ENCODE results near the gene COL27A1. TPM values are rescaled to one million over a fixed set of nuclear protein-coding genes. Genes with fewer than 3 reads are reported as not detected.

COL27A1 gene
- total RNA-seq, 1 experiment from 2014 or later: 37.0 TPM

GRCh38 chr9:114108016-114108833, 47.1 kb upstream of the COL27A1 start:
- ChIA-PET POLR2A (ENCODE audit: low non-redundant PET) (no interaction called here), CTCF (interaction anchor here (0.5 to 1.7 kb wide), 15 partner anchors 12 to 545 kb away, joined by 3 to 26 read pairs (median 3); partner anchors contain the start of gene COL27A1)
- intact Hi-C loops (cut with micrococcal nuclease; ENCODE audit: unreplicated experiment): loop anchor here (1.0 to 2.0 kb wide), 2 partner anchors 183 to 197 kb away; no protein-coding TSS in a partner anchor
- Histone ChIP-seq H3K36me3 (ENCODE audit: insufficient read depth, low read length, poor library complexity, severe bottlenecking) (no peaks in the 10 kb centered on the region), H3K4me1 (ENCODE audit: insufficient read depth, low read length, poor library complexity, severe bottlenecking) (no peaks in the 10 kb centered on the region), H3K9me3 (ENCODE audit: low read depth, low read length, poor library complexity, severe bottlenecking) (no peaks in the 10 kb centered on the region), H3K4me3 (ENCODE audit: low read depth, low read length, poor library complexity, severe bottlenecking) (no peak overlapping the region), H3K27me3 (replicated peaks; ENCODE audit: insufficient read depth, low read depth, low read length, poor library complexity) (peaks cover 41% of the 10 kb centered on the region), H3K27ac (ENCODE audit: low read depth, low read length, poor library complexity, severe bottlenecking) (no peak overlapping the region)
- TF ChIP-seq CTCF (conservative IDR thresholded peaks at IDR 0.05; ENCODE audit: low read depth, low read length) (peak; percentile 93), EZH2 (IDR thresholded peaks at IDR 0.05; ENCODE audit: borderline replicate concordance, low read depth, low read length, poor library complexity, severe bottlenecking) (no peak)
- no TSS peak for BruUV-seq (replicated peaks)
- DNase-seq (ENCODE audit: low spot score): peak; percentile 75

GRCh38 chr9:114109124-114109523, 46.2 kb upstream of the COL27A1 start:
- H3K27me3 ChIP-seq (replicated peaks; ENCODE audit: insufficient read depth, low read depth, low read length, poor library complexity): peaks cover 41% of the 10 kb centered on the region
- H3K4me3 ChIP-seq (ENCODE audit: low read depth, low read length, poor library complexity, severe bottlenecking): no peak overlapping the region
- intact Hi-C loops (cut with micrococcal nuclease; ENCODE audit: unreplicated experiment): loop anchor here (2.0 kb wide), 1 partner anchor 182 kb away; no protein-coding TSS in a partner anchor
- no peak overlapping the region for H3K27ac ChIP-seq (ENCODE audit: low read depth, low read length, poor library complexity, severe bottlenecking)
- no TSS peak for BruUV-seq (replicated peaks)
- TF ChIP-seq CTCF (conservative IDR thresholded peaks at IDR 0.05; ENCODE audit: low read depth, low read length): no peak
- TF ChIP-seq EZH2 (IDR thresholded peaks at IDR 0.05; ENCODE audit: borderline replicate concordance, low read depth, low read length, poor library complexity, severe bottlenecking): no peak
- no peaks in the 10 kb centered on the region for H3K9me3 ChIP-seq (ENCODE audit: low read depth, low read length, poor library complexity, severe bottlenecking)
- no peak for DNase-seq (ENCODE audit: low spot score)
- H3K4me1 ChIP-seq (ENCODE audit: insufficient read depth, low read length, poor library complexity, severe bottlenecking): no peaks in the 10 kb centered on the region
- CTCF ChIA-PET: interaction anchor here (1.7 kb wide), 1 partner anchor 182 kb away, joined by 26 read pairs; no protein-coding TSS in a partner anchor
- H3K36me3 ChIP-seq (ENCODE audit: insufficient read depth, low read length, poor library complexity, severe bottlenecking): no peaks in the 10 kb centered on the region
- POLR2A ChIA-PET (ENCODE audit: low non-redundant PET): no interaction called here

- intact Hi-C loops (cut with micrococcal nuclease; ENCODE audit: unreplicated experiment): no loop called here
- Histone ChIP-seq H3K27me3 (replicated peaks; ENCODE audit: insufficient read depth, low read depth, low read length, poor library complexity) (peaks cover 31% of the 10 kb centered on the region), H3K36me3 (ENCODE audit: insufficient read depth, low read length, poor library complexity, severe bottlenecking) (no peaks in the 10 kb centered on the region), H3K27ac (ENCODE audit: low read depth, low read length, poor library complexity, severe bottlenecking) (no peak overlapping the region), H3K4me1 (ENCODE audit: insufficient read depth, low read length, poor library complexity, severe bottlenecking) (no peaks in the 10 kb centered on the region), H3K9me3 (ENCODE audit: low read depth, low read length, poor library complexity, severe bottlenecking) (no peaks in the 10 kb centered on the region), H3K4me3 (ENCODE audit: low read depth, low read length, poor library complexity, severe bottlenecking) (no peak overlapping the region)
- CTCF ChIA-PET: interaction anchor here (1.7 kb wide), 1 partner anchor 181 kb away, joined by 3 read pairs; no protein-coding TSS in a partner anchor
- no TSS peak for BruUV-seq (replicated peaks)
- TF ChIP-seq CTCF (conservative IDR thresholded peaks at IDR 0.05; ENCODE audit: low read depth, low read length): no peak
- TF ChIP-seq EZH2 (IDR thresholded peaks at IDR 0.05; ENCODE audit: borderline replicate concordance, low read depth, low read length, poor library complexity, severe bottlenecking): no peak
- POLR2A ChIA-PET (ENCODE audit: low non-redundant PET): no interaction called here
- DNase-seq (ENCODE audit: low spot score): no peak
Observed at GRCh38 chr9:114110180-114110579, 45.2 kb upstream of the COL27A1 start.

Data from A673 (cell line).